ES-I3 (cell line): Measurements from ENCODE around the gene INVS.
"Not testable (repeated sequence)": the region's sequence is repeated elsewhere in the genome, so short reads cannot be mapped to it uniquely, and the experiment has no call there.

Experiments used
- H3K36me3 ChIP-seq: 2 replicates; pipeline ENCODE4 v1.6.1; 2013; ENCODE audit warnings: mild to moderate bottlenecking, low read length, control low read depth, moderate library complexity; ENCODE audit not compliant: insufficient read depth
- H3K4me1 ChIP-seq: 2 replicates; pipeline ENCODE4 v1.6.1; 2013; ENCODE audit warnings: mild to moderate bottlenecking, control low read depth, low read length; ENCODE audit not compliant: insufficient read depth
- H3K9ac ChIP-seq: 2 replicates; pipeline ENCODE4 v1.6.1; 2013; ENCODE audit warnings: low read depth, mild to moderate bottlenecking, low read length, moderate library complexity
- H3K9me3 ChIP-seq: 2 replicates; pipeline ENCODE4 v1.6.1; 2013; ENCODE audit warnings: mild to moderate bottlenecking, low read length, moderate library complexity; ENCODE audit not compliant: control insufficient read depth, insufficient read depth

INVS gene

DNA sequence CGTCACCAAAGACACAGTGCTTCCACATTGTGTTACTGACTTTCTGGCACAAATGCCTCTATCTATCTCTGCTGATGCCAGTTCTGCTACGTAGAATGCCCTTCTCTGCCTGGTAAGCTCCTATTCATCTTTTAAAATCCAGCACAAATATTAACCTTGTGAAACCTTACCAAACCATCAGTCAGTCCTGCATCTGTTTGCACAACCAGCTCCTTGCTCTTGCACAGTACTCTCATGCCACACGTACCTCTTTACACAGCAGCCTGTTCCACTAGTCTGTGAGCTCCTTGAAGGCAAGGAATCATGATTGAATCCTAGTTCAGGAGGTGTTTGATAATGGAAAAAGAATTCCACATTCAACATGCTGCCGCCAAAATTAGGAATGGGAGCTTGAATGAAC lies 197.4 kb downstream of the INVS start:
- Histone ChIP-seq H3K36me3 (peaks cover 21% of the 10 kb centered on the region), H3K9me3 (no peaks in the 10 kb centered on the region)

DNA sequence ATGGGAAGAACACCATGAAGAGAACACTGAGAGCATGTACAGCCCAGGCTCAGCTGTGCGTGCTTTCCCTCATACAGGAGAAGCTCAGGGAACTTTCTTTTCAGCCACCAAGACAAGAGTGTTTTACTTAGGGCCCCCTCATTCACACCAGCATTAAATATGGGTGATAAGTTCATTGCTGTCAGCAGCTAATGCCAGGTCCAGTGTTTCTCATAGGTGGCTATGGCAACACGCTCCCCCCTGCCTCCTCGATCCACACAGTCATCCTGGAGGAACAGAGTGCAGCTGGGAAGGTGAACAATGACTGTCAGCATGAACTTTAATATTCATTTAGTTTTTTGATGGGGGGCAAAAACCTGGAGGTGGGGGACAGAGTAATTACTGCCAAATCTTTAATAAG lies 199.3 kb downstream of the INVS start:
- Histone ChIP-seq H3K9ac (no peak overlapping the region), H3K36me3 (peaks cover 14% of the 10 kb centered on the region), H3K4me1 (no peaks in the 10 kb centered on the region), H3K9me3 (no peaks in the 10 kb centered on the region)

More for the DNA sequence above, 197.4 kb downstream of the INVS start:
- H3K9ac ChIP-seq = no peak overlapping the region
- no peaks in the 10 kb centered on the region for H3K4me1 ChIP-seq

DNA sequence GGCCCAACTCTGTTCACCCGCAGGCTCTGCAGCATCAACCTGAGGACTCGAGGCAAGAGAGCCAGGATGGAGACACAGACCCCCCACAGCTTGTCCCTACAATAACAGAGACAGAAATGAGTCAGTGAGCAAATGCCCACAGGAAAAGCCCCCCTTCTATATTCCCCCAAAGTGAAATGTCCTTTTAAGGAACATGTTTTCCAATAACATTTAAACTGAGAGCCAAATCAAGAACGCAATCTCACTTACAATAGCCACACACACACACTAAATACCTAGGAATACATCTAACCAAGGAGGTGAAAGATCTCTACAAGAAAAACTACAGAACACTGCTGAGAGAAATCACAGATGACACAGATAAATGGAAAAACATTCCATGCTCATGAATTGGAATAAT lies 204.7 kb downstream of the INVS start:
- H3K9ac ChIP-seq = no peak overlapping the region
- H3K4me1 ChIP-seq = no peaks in the 10 kb centered on the region
- H3K36me3 ChIP-seq = peaks cover 14% of the 10 kb centered on the region
- H3K9me3 ChIP-seq = no peaks in the 10 kb centered on the region

- peaks cover 12% of the 10 kb centered on the region for H3K36me3 ChIP-seq
- no peaks in the 10 kb centered on the region; the same call in 1 of the 2 replicates for H3K9me3 ChIP-seq
- H3K4me1 ChIP-seq = no peaks in the 10 kb centered on the region
- no peak overlapping the region for H3K9ac ChIP-seq
Measured at GRCh38 chr9:100306283-100306682, 207.2 kb downstream of the INVS start.

GRCh38 chr9:100307080-100307479 lies 208.0 kb downstream of the INVS start:
- no peak overlapping the region for H3K9ac ChIP-seq
- H3K4me1 ChIP-seq = no peaks in the 10 kb centered on the region
- H3K36me3 ChIP-seq = peaks cover 11% of the 10 kb centered on the region
- H3K9me3 ChIP-seq = no peaks in the 10 kb centered on the region; the same call in 1 of the 2 replicates

DNA sequence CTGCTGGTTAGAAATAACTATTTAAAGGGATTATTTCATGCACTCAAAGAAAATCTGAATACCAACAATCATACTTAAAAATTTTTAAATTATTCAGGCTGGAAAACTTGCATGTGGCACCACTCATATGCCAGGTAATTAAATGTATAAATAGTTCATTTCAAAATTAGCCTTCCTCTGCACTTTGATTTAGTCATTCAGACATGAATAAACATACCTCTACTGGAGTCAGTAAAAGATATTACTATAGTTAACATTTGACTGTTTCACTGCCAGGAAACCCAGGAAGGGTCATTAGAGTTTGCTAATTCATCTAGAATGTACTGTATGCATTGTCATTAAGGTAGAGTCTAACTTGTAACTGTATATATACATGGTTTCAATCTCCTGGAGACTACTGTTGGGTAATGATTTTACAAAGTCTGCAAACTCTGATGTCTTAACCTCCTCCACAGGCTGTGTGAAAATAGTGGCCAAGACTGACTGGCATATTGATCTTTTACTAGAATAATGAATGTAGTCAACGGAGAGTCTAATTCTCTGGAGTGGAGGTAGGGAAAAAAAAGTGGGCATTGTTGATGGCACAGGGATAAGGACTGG lies 210.0 kb downstream of the INVS start:
- Histone ChIP-seq H3K9me3 (no peaks in the 10 kb centered on the region; the same call in 1 of the 2 replicates), H3K9ac (no peak overlapping the region), H3K4me1 (no peaks in the 10 kb centered on the region), H3K36me3 (peaks cover 14% of the 10 kb centered on the region)

DNA sequence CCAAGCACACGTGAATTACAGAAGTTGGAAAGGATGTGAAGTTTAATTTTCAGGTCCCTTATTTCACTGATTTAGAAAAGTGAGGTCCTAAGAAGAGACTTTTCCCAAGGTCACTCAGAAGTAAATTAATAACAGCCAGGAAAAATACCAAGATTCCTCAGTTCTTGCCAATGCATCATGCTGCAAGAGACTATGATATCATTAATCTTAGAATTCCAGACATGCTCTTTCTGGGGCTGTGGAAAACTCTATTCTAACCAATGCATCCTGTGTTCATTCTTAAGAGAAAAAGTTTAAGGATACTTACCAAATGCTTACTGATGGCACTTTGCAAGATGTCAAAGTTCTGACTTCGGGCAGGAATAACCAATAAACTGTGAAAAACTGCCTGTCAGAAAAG lies 210.9 kb downstream of the INVS start:
- Histone ChIP-seq H3K9me3 (no peaks in the 10 kb centered on the region; the same call in 1 of the 2 replicates), H3K36me3 (peaks cover 14% of the 10 kb centered on the region), H3K4me1 (no peaks in the 10 kb centered on the region), H3K9ac (no peak overlapping the region)

GRCh38 chr9:100315561-100315960 lies 216.5 kb downstream of the INVS start:
- peaks cover 19% of the 10 kb centered on the region for H3K36me3 ChIP-seq
- H3K4me1 ChIP-seq = no peaks in the 10 kb centered on the region
- H3K9me3 ChIP-seq = peaks cover 3% of the 10 kb centered on the region; the same call in 1 of the 2 replicates
- no peak overlapping the region for H3K9ac ChIP-seq

DNA sequence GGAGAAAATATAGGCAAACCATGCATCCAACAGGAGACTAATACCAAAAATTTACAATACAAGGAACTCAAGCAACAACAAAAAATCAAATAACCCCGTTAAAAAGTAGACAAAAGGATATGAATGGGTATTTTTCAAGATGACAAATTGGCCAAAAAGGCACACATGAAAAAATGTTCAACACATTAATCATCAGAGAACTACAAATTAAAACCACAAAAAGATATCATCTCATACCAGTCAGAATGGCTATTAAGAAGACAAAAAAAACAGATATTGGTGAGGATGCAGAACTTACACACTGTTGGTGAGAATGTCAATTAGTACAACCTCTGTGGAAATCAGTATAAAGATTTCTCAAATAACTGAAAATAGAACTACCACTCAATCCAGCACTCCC lies 218.7 kb downstream of the INVS start:
- H3K9me3 ChIP-seq = peaks cover 3% of the 10 kb centered on the region; the same call in 1 of the 2 replicates
- H3K36me3 ChIP-seq = peaks cover 18% of the 10 kb centered on the region; the same call in 1 of the 2 replicates
- no peaks in the 10 kb centered on the region for H3K4me1 ChIP-seq
- no peak overlapping the region for H3K9ac ChIP-seq

GRCh38 chr9:100322954-100323536 lies 224.0 kb downstream of the INVS start:
- H3K4me1 ChIP-seq = no peaks in the 10 kb centered on the region
- H3K36me3 ChIP-seq = peaks cover 7% of the 10 kb centered on the region; the same call in 1 of the 2 replicates
- no peak overlapping the region for H3K9ac ChIP-seq
- H3K9me3 ChIP-seq = no peaks in the 10 kb centered on the region

- Histone ChIP-seq H3K9ac (no peak overlapping the region), H3K9me3 (no peaks in the 10 kb centered on the region), H3K4me1 (no peaks in the 10 kb centered on the region), H3K36me3 (peaks cover 4% of the 10 kb centered on the region; the same call in 1 of the 2 replicates)
Measured at GRCh38 chr9:100324594-100325200, 225.7 kb downstream of the INVS start.

- H3K9me3 ChIP-seq, H3K9ac ChIP-seq, H3K36me3 ChIP-seq: not testable (repeated sequence)
- peaks cover 15% of the 10 kb centered on the region; the same call in 1 of the 2 replicates for H3K4me1 ChIP-seq
Measured at GRCh38 chr9:100338736-100339135, 239.7 kb downstream of the INVS start.

- Histone ChIP-seq H3K9ac (no peak overlapping the region), H3K36me3 (peaks cover 2% of the 10 kb centered on the region), H3K4me1 (peaks cover 16% of the 10 kb centered on the region; the same call in 1 of the 2 replicates), H3K9me3 (no peaks in the 10 kb centered on the region)
Measured at GRCh38 chr9:100340224-100340623, 241.2 kb downstream of the INVS start.

GRCh38 chr9:100341889-100342288 lies 242.8 kb downstream of the INVS start:
- peaks cover 16% of the 10 kb centered on the region; the same call in 1 of the 2 replicates for H3K4me1 ChIP-seq
- no peak overlapping the region for H3K9ac ChIP-seq
- H3K9me3 ChIP-seq = no peaks in the 10 kb centered on the region
- peaks cover 8% of the 10 kb centered on the region for H3K36me3 ChIP-seq

GRCh38 chr9:100346836-100347235 lies 247.8 kb downstream of the INVS start:
- no peaks in the 10 kb centered on the region for H3K9me3 ChIP-seq
- peaks cover 29% of the 10 kb centered on the region for H3K4me1 ChIP-seq
- no peak overlapping the region for H3K9ac ChIP-seq
- peaks cover 9% of the 10 kb centered on the region for H3K36me3 ChIP-seq
